T-helper 2 cell treated with Interferon-gamma antibody and Interleukin-4, amounts not matched to agents 5 μg/mL and 100 μg/mL, for 36 hours (primary cell): ENCODE measurements around the gene CACNA1S.
A peak's percentile ranks its signal among the peaks of the same experiment; 100 is the strongest.

Experiments
- DNase-seq: peaks from one replicate; pipeline ENCODE4 v3.0.0; 2021; ENCODE audit warnings: low spot score
- H3K27ac Mint-ChIP-seq: one replicate; pipeline ENCODE4 v1.8.0; 2021; ENCODE audit warnings: mild to moderate bottlenecking, mixed read lengths
- H3K27me3 Mint-ChIP-seq: one replicate; pipeline ENCODE4 v1.8.0; 2021; ENCODE audit warnings: low read depth, mixed read lengths
- H3K36me3 Mint-ChIP-seq: one replicate; pipeline ENCODE4 v1.8.0; 2021; ENCODE audit warnings: low read depth, mixed read lengths
- H3K4me1 Mint-ChIP-seq: one replicate; pipeline ENCODE4 v1.8.0; 2021; ENCODE audit warnings: low read depth, mixed read lengths
- H3K4me3 Mint-ChIP-seq: one replicate; pipeline ENCODE4 v1.8.0; 2022; ENCODE audit warnings: mild to moderate bottlenecking, moderate library complexity, mixed read lengths
- H3K9me3 Mint-ChIP-seq: one replicate; pipeline ENCODE4 v1.8.0; 2021; ENCODE audit warnings: mixed read lengths

The CACNA1S gene

DNA sequence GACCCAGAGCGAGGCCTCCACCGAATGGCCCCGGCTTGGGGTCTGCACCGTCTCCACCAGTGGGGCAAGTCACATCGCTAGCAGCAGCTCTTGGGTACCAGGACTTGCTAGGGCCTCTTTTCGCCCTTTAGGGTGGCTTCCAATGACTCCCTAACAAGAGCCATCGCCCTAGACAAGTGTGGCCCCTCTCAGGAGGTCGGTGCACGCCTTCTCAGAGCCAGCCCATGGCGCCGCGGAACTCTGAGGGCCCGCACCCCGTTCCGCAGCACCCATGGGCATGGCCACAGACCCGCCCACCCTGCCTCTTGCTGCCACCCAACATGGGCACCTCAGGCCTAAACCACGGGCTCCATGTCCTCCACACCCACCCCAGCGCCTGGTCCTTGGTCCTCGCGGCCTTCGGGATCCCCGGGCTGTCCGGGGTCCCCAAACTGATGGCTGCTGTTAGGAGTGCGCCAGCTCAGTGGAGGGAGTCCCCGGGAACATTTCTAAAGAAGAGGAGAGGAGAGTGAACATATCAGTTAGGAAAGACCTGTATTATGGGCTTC is 3.2 kb upstream of the CACNA1S start:
- Mint-ChIP-seq H3K36me3 (no peaks in the 10 kb centered on the region), H3K4me3 (no peak overlapping the region), H3K27me3 (peaks cover 39% of the 10 kb centered on the region), H3K9me3 (no peaks in the 10 kb centered on the region), H3K4me1 (peaks cover 2% of the 10 kb centered on the region), H3K27ac (no peak overlapping the region)
- no peak for DNase-seq

- peak; percentile 63 for DNase-seq
- Mint-ChIP-seq H3K4me1 (peaks cover 2% of the 10 kb centered on the region), H3K9me3 (no peaks in the 10 kb centered on the region), H3K36me3 (no peaks in the 10 kb centered on the region), H3K27me3 (peaks cover 39% of the 10 kb centered on the region), H3K4me3 (peak overlapping the region; percentile 82), H3K27ac (no peak overlapping the region)
Measured at GRCh38 chr1:201114245-201115131, 2.3 kb upstream of the CACNA1S start.

DNA sequence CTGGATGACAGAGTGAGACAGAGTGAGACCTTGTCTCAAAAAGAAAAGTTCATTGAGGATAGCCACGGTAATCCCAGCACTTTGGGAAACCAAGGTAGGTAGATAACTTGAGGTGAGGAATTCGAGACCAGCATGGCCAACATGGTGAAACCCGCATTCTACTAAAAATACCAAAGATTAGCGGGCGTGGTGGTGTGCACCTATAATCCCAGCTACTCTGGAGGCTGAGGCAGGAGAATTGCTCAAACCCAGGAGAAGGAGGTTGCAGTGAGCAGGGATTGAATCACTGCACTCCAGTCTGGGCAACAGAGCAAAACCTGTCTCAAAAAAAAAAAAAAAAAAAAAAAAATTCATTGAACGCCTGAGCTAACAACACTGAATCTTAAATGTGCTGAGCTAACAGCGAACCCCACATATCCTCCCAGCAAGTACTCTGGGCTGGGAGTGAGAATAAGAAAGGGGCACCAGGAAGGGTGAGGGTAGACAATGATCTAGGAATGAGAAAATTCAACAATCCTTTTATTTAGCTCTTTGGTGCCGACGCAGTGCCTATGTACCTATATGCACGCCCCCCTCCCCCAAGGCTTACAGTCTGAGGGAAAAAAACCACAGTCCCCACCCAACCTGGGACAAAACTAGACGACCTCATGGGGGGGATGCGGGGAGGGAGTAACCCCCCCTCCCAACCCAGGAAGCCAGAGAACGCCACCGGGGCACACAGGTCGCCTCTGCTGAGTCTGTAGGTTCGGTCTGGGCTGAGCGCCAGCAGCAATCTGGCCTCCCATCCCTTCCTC is 1.4 kb upstream of the CACNA1S start:
- H3K36me3 Mint-ChIP-seq, result no peaks in the 10 kb centered on the region
- DNase-seq, result no peak
- H3K27ac Mint-ChIP-seq, result no peak overlapping the region
- peak overlapping the region; percentile 82 for H3K4me3 Mint-ChIP-seq
- peaks cover 39% of the 10 kb centered on the region for H3K27me3 Mint-ChIP-seq
- H3K9me3 Mint-ChIP-seq, result no peaks in the 10 kb centered on the region
- H3K4me1 Mint-ChIP-seq, result peaks cover 2% of the 10 kb centered on the region

- no peak overlapping the region for H3K4me3 Mint-ChIP-seq
- H3K9me3 Mint-ChIP-seq, result no peaks in the 10 kb centered on the region
- H3K27me3 Mint-ChIP-seq, result peaks cover 39% of the 10 kb centered on the region
Measured at GRCh38 chr1:201112926-201113325, 700 bp upstream of the CACNA1S start.

GRCh38 chr1:201111672-201112071 is 554 bp downstream of the CACNA1S start:
- Mint-ChIP-seq H3K27me3 (peaks cover 31% of the 10 kb centered on the region), H3K36me3 (no peaks in the 10 kb centered on the region), H3K4me1 (peaks cover 2% of the 10 kb centered on the region), H3K4me3 (no peak overlapping the region), H3K9me3 (no peaks in the 10 kb centered on the region), H3K27ac (no peak overlapping the region)
- DNase-seq, result no peak

More at GRCh38 chr1:201112926-201113325, 700 bp upstream of the CACNA1S start:
- Mint-ChIP-seq H3K36me3 (no peaks in the 10 kb centered on the region), H3K27ac (no peak overlapping the region), H3K4me1 (peaks cover 2% of the 10 kb centered on the region)
- no peak for DNase-seq

- H3K27me3 Mint-ChIP-seq, result peaks cover 29% of the 10 kb centered on the region
- DNase-seq, result no peak
- no peak overlapping the region for H3K4me3 Mint-ChIP-seq
- no peaks in the 10 kb centered on the region for H3K36me3 Mint-ChIP-seq
- H3K4me1 Mint-ChIP-seq, result peaks cover 2% of the 10 kb centered on the region
- H3K9me3 Mint-ChIP-seq, result no peaks in the 10 kb centered on the region
- no peak overlapping the region for H3K27ac Mint-ChIP-seq
Measured at GRCh38 chr1:201111156-201111555, 1.1 kb downstream of the CACNA1S start.

DNA sequence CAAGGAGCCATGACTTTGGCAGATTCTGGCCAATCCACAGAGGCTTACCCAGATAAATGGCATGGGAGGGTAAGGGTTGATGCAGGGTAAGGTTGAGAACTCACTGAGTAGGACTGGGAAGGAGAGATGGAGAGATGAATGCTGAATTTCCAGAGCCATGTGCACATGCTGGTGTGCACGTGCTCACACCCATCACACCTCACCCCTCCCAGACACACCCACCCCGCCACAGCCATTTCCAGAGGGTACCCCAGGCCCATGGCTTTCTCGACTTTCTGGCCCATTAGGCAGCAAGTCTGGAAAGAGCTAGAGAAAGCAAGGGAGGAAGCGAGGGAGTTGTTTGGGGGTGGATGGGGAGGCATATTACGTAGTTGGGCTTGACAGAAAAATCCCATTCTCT is 1.6 kb downstream of the CACNA1S start:
- Mint-ChIP-seq H3K27ac (no peak overlapping the region), H3K27me3 (peaks cover 24% of the 10 kb centered on the region), H3K9me3 (no peaks in the 10 kb centered on the region), H3K36me3 (no peaks in the 10 kb centered on the region), H3K4me1 (peaks cover 2% of the 10 kb centered on the region), H3K4me3 (no peak overlapping the region)
- no peak for DNase-seq

GRCh38 chr1:201110138-201110537 is 2.1 kb downstream of the CACNA1S start:
- DNase-seq, result no peak
- peaks cover 2% of the 10 kb centered on the region for H3K4me1 Mint-ChIP-seq
- no peak overlapping the region for H3K4me3 Mint-ChIP-seq
- peaks cover 22% of the 10 kb centered on the region for H3K27me3 Mint-ChIP-seq
- H3K9me3 Mint-ChIP-seq, result no peaks in the 10 kb centered on the region
- no peaks in the 10 kb centered on the region for H3K36me3 Mint-ChIP-seq
- H3K27ac Mint-ChIP-seq, result no peak overlapping the region

- H3K27me3 Mint-ChIP-seq, result peaks cover 19% of the 10 kb centered on the region
- H3K9me3 Mint-ChIP-seq, result no peaks in the 10 kb centered on the region
- H3K36me3 Mint-ChIP-seq, result no peaks in the 10 kb centered on the region
- no peak for DNase-seq
- H3K27ac Mint-ChIP-seq, result no peak overlapping the region
- peaks cover 2% of the 10 kb centered on the region for H3K4me1 Mint-ChIP-seq
- no peak overlapping the region for H3K4me3 Mint-ChIP-seq
Measured at GRCh38 chr1:201109651-201110050, 2.6 kb downstream of the CACNA1S start.

GRCh38 chr1:201108614-201109013 is 3.6 kb downstream of the CACNA1S start:
- DNase-seq, result no peak
- Mint-ChIP-seq H3K27ac (no peak overlapping the region), H3K9me3 (no peaks in the 10 kb centered on the region), H3K36me3 (no peaks in the 10 kb centered on the region), H3K4me1 (no peaks in the 10 kb centered on the region), H3K27me3 (peaks cover 14% of the 10 kb centered on the region), H3K4me3 (no peak overlapping the region)

DNA sequence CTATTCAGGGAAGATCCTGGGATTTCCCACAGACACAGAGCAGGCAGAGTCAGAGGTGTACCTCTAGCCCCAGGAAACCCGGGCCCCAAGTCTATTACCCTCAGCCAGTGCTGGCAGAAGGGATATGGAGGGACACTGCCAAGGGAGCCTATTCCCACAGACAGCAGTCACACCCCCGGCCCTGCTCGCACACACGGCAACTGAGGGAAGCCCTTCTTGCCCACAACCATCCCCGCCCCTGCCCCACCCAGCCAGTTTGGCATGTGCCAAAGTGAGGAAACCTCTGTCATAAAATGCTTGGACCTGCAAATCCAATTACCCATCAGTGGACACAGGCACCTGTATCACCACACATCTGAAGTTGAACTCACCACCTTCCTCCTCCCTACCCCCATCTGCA is 6.5 kb downstream of the CACNA1S start:
- H3K27me3 Mint-ChIP-seq, result peaks cover 3% of the 10 kb centered on the region
- no peaks in the 10 kb centered on the region for H3K36me3 Mint-ChIP-seq
- H3K4me3 Mint-ChIP-seq, result no peak overlapping the region
- H3K9me3 Mint-ChIP-seq, result no peaks in the 10 kb centered on the region
- no peaks in the 10 kb centered on the region for H3K4me1 Mint-ChIP-seq
- H3K27ac Mint-ChIP-seq, result no peak overlapping the region
- DNase-seq, result no peak

- Mint-ChIP-seq H3K27ac (no peak overlapping the region), H3K36me3 (no peaks in the 10 kb centered on the region), H3K27me3 (peaks cover 3% of the 10 kb centered on the region), H3K4me1 (no peaks in the 10 kb centered on the region), H3K9me3 (no peaks in the 10 kb centered on the region), H3K4me3 (no peak overlapping the region)
- no peak for DNase-seq
Measured at GRCh38 chr1:201104141-201104540, 8.1 kb downstream of the CACNA1S start.

- H3K4me1 Mint-ChIP-seq, result no peaks in the 10 kb centered on the region
- H3K9me3 Mint-ChIP-seq, result no peaks in the 10 kb centered on the region
- no peaks in the 10 kb centered on the region for H3K36me3 Mint-ChIP-seq
- peaks cover 3% of the 10 kb centered on the region for H3K27me3 Mint-ChIP-seq
- no peak for DNase-seq
- no peak overlapping the region for H3K4me3 Mint-ChIP-seq
- H3K27ac Mint-ChIP-seq, result no peak overlapping the region
Measured at GRCh38 chr1:201103666-201104065, 8.6 kb downstream of the CACNA1S start.
